ENCODE results near the gene KLHL17.
"Not testable (repeated sequence)": the region's sequence is repeated elsewhere in the genome, so short reads cannot be mapped to it uniquely, and the experiment has no call there.

KLHL17 gene

DNA sequence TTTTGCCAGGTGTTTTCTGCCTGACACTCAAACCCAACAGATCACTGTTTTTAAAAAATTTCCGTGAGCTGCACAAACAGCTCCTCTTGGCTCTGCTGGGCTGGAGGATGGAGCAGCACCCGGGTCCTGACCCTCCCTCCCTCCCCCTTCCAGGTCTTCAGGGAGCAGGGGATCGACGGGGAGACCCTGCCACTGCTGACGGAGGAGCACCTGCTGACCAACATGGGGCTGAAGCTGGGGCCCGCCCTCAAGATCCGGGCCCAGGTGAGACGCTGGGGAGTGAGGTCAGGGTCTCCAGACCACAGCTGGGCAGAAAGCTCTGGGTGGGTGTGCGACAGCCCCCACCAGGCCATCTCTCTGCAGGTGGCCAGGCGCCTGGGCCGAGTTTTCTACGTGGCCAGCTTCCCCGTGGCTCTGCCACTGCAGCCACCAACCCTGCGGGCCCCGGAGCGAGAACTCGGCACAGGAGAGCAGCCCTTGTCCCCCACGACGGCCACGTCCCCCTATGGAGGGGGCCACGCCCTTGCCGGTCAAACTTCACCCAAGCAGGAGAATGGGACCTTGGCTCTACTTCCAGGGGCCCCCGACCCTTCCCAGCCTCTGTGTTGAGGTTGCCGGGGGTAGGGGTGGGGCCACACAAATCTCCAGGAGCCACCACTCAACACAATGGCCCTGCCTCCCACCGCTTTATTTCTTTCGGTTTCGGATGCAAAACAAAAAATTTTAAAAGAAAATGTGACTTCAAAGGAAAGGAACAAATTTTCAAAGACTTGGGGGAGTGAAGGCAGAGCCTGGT, 16.6 kb upstream of the KLHL17 start:
- H3K4me3 ChIP-seq (ENCODE audit: low read depth in 1 of 5, low read length in 5 of 5), result no peak overlapping the region
- peaks cover 29 to 34% (median 33%) of the 10 kb centered on the region in 5 donors for H3K27me3 ChIP-seq (ENCODE audit: control insufficient read depth in 5 of 5, insufficient read depth in 4 of 5, low read length in 5 of 5)
- H3K9me3 ChIP-seq (ENCODE audit: control insufficient read depth in 5 of 5, low read length in 5 of 5), result no peaks in the 10 kb centered on the region
- no peak overlapping the region for H3K27ac ChIP-seq (ENCODE audit: low read depth, low read length)
- H3K4me1 ChIP-seq (ENCODE audit: control insufficient read depth in 5 of 5, insufficient read depth in 5 of 5, low read length in 5 of 5), result peaks cover 0 to 28% (median 22%) of the 10 kb centered on the region in 5 donors
- H3K9ac ChIP-seq (ENCODE audit: low read length in 5 of 5), result no peak overlapping the region
- H3K36me3 ChIP-seq (ENCODE audit: control insufficient read depth in 5 of 5, insufficient read depth in 5 of 5, low read length in 5 of 5), result peaks cover 0 to 42% (median 39%) of the 10 kb centered on the region in 5 donors

- Histone ChIP-seq H3K27ac (ENCODE audit: low read depth, low read length) (no peak overlapping the region), H3K4me1 (ENCODE audit: control insufficient read depth in 5 of 5, insufficient read depth in 5 of 5, low read length in 5 of 5) (peaks cover 0 to 26% (median 21%) of the 10 kb centered on the region in 5 donors), H3K36me3 (ENCODE audit: control insufficient read depth in 5 of 5, insufficient read depth in 5 of 5, low read length in 5 of 5) (peaks cover 0 to 50% (median 48%) of the 10 kb centered on the region in 5 donors), H3K9ac (ENCODE audit: low read length in 5 of 5) (no peak overlapping the region), H3K9me3 (ENCODE audit: control insufficient read depth in 5 of 5, low read length in 5 of 5) (no peaks in the 10 kb centered on the region), H3K4me3 (ENCODE audit: low read depth in 1 of 5, low read length in 5 of 5) (no peak overlapping the region), H3K27me3 (ENCODE audit: control insufficient read depth in 5 of 5, insufficient read depth in 4 of 5, low read length in 5 of 5) (peaks cover 20 to 25% (median 24%) of the 10 kb centered on the region in 5 donors)
Measured at GRCh38 chr1:944341-945325, 15.8 kb upstream of the KLHL17 start.

GRCh38 chr1:945688-946556, 14.5 kb upstream of the KLHL17 start:
- Histone ChIP-seq H3K27ac (ENCODE audit: low read depth, low read length) (no peak overlapping the region), H3K9me3 (ENCODE audit: control insufficient read depth in 5 of 5, low read length in 5 of 5) (no peaks in the 10 kb centered on the region), H3K36me3 (ENCODE audit: control insufficient read depth in 5 of 5, insufficient read depth in 5 of 5, low read length in 5 of 5) (peaks cover 0 to 63% (median 61%) of the 10 kb centered on the region in 5 donors), H3K27me3 (ENCODE audit: control insufficient read depth in 5 of 5, insufficient read depth in 4 of 5, low read length in 5 of 5) (peaks cover 11 to 17% (median 14%) of the 10 kb centered on the region in 5 donors), H3K9ac (ENCODE audit: low read length in 5 of 5) (no peak overlapping the region), H3K4me3 (ENCODE audit: low read depth in 1 of 5, low read length in 5 of 5) (no peak overlapping the region), H3K4me1 (ENCODE audit: control insufficient read depth in 5 of 5, insufficient read depth in 5 of 5, low read length in 5 of 5) (peaks cover 0 to 15% (median 10%) of the 10 kb centered on the region in 5 donors)

DNA sequence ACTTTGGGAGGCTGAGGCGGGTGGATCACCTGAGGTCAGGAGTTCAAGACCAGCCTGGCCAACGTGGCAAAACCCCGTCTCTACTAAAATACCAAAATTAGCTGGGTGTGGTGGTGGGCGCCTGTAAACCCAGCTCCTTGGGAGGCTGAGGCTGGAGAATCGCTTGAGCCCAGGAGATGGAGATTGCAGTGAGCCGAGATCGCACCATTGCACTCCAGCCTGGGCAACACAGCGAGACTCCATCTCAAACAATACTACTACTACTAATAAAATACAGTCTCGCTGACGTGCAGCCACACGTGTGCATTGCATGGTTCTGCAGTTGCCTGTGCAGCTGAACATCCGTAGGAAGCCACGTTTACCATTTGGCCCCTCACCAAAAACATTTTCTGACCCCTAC, 13.6 kb upstream of the KLHL17 start:
- Histone ChIP-seq H3K36me3 (ENCODE audit: control insufficient read depth in 5 of 5, insufficient read depth in 5 of 5, low read length in 5 of 5) (peaks cover 0 to 72% (median 70%) of the 10 kb centered on the region in 5 donors), H3K27me3 (ENCODE audit: control insufficient read depth in 5 of 5, insufficient read depth in 4 of 5, low read length in 5 of 5) (peaks cover 5 to 11% (median 8%) of the 10 kb centered on the region in 5 donors)
- not testable (repeated sequence) for H3K4me1 ChIP-seq (ENCODE audit: control insufficient read depth in 5 of 5, insufficient read depth in 5 of 5, low read length in 5 of 5); H3K27ac ChIP-seq (ENCODE audit: low read depth, low read length); H3K9me3 ChIP-seq (ENCODE audit: control insufficient read depth in 5 of 5, low read length in 5 of 5); H3K9ac ChIP-seq (ENCODE audit: low read length in 5 of 5); H3K4me3 ChIP-seq (ENCODE audit: low read depth in 1 of 5, low read length in 5 of 5)

DNA sequence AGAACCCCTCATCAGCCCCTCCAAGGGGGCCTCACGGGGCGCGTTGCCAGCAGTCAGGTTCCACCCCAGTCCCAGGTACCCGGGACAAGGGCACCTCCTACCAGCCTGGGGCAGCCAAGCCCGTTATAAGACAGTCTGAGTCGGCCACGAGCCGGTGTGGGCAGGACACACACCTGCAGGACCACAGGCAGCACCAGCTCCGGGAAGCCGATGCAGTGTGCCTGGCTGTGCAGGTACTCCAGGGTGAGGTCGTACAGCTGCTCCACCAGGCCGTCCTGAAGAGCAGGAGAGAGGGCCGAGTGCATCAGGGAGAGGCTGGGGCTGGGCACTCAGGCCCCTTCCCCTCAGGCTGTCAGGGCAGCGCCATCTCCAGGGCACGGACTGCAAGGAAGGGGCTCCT, 12.4 kb upstream of the KLHL17 start:
- Histone ChIP-seq H3K27me3 (ENCODE audit: control insufficient read depth in 5 of 5, insufficient read depth in 4 of 5, low read length in 5 of 5) (peaks cover 2 to 6% (median 4%) of the 10 kb centered on the region in 5 donors), H3K27ac (ENCODE audit: low read depth, low read length) (no peak overlapping the region), H3K4me1 (ENCODE audit: control insufficient read depth in 5 of 5, insufficient read depth in 5 of 5, low read length in 5 of 5) (peaks cover 0 to 2% (median 0%) of the 10 kb centered on the region in 5 donors), H3K36me3 (ENCODE audit: control insufficient read depth in 5 of 5, insufficient read depth in 5 of 5, low read length in 5 of 5) (peaks cover 0 to 84% (median 81%) of the 10 kb centered on the region in 5 donors), H3K9ac (ENCODE audit: low read length in 5 of 5) (no peak overlapping the region), H3K4me3 (ENCODE audit: low read depth in 1 of 5, low read length in 5 of 5) (no peak overlapping the region), H3K9me3 (ENCODE audit: control insufficient read depth in 5 of 5, low read length in 5 of 5) (no peaks in the 10 kb centered on the region)

DNA sequence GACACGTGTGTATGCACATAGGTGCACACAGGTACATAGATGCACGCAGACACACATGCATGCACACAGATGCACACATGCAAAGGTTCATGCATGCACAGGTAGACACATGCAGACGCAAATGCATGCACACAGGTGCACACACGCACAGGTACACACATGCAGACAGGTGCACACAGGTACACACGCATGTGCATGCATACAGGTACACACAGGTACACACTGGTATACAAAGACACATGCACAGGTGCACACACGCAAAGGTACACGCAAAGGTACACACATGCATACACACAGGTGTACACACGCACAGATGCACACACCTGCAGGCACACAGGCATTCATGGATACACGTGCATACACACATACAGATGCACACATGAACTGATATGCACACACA, 10.1 kb upstream of the KLHL17 start:
- no peaks in the 10 kb centered on the region for H3K9me3 ChIP-seq (ENCODE audit: control insufficient read depth in 5 of 5, low read length in 5 of 5)
- no peaks in the 10 kb centered on the region for H3K4me1 ChIP-seq (ENCODE audit: control insufficient read depth in 5 of 5, insufficient read depth in 5 of 5, low read length in 5 of 5)
- H3K9ac ChIP-seq (ENCODE audit: low read length in 5 of 5), result no peak overlapping the region
- H3K36me3 ChIP-seq (ENCODE audit: control insufficient read depth in 5 of 5, insufficient read depth in 5 of 5, low read length in 5 of 5), result peaks cover 0 to 100% (median 98%) of the 10 kb centered on the region in 5 donors
- H3K4me3 ChIP-seq (ENCODE audit: low read depth in 1 of 5, low read length in 5 of 5), result no peak overlapping the region
- H3K27me3 ChIP-seq (ENCODE audit: control insufficient read depth in 5 of 5, insufficient read depth in 4 of 5, low read length in 5 of 5), result no peaks in the 10 kb centered on the region
- H3K27ac ChIP-seq (ENCODE audit: low read depth, low read length), result no peak overlapping the region

DNA sequence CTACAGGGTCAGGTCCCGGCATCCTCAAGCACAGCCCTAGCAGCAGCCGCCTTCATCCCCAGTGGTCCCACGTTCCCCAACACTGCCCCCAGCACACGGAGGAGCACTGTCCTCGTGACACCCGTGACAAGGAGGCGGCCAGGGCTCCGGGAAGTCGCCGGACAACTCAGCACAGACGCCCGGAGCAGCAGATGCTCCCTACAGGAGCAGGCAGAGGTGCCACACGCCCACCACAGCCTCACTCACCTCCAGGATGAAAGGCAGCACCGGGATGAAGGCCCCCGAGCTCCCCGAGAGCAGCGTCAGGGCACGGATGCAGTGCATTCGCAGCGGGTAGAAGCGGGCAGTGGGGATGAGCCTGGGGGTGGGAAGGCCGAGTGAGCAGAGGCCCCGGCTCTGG, 9.5 kb upstream of the KLHL17 start:
- Histone ChIP-seq H3K27me3 (ENCODE audit: control insufficient read depth in 5 of 5, insufficient read depth in 4 of 5, low read length in 5 of 5) (no peaks in the 10 kb centered on the region), H3K36me3 (ENCODE audit: control insufficient read depth in 5 of 5, insufficient read depth in 5 of 5, low read length in 5 of 5) (peaks cover 0 to 100% (median 98%) of the 10 kb centered on the region in 5 donors), H3K27ac (ENCODE audit: low read depth, low read length) (no peak overlapping the region), H3K4me1 (ENCODE audit: control insufficient read depth in 5 of 5, insufficient read depth in 5 of 5, low read length in 5 of 5) (no peaks in the 10 kb centered on the region), H3K9me3 (ENCODE audit: control insufficient read depth in 5 of 5, low read length in 5 of 5) (no peaks in the 10 kb centered on the region), H3K9ac (ENCODE audit: low read length in 5 of 5) (no peak overlapping the region), H3K4me3 (ENCODE audit: low read depth in 1 of 5, low read length in 5 of 5) (no peak overlapping the region)

GRCh38 chr1:951364-951763, 9.0 kb upstream of the KLHL17 start:
- H3K4me1 ChIP-seq (ENCODE audit: control insufficient read depth in 5 of 5, insufficient read depth in 5 of 5, low read length in 5 of 5), result no peaks in the 10 kb centered on the region
- no peak overlapping the region for H3K4me3 ChIP-seq (ENCODE audit: low read depth in 1 of 5, low read length in 5 of 5)
- no peak overlapping the region for H3K27ac ChIP-seq (ENCODE audit: low read depth, low read length)
- H3K27me3 ChIP-seq (ENCODE audit: control insufficient read depth in 5 of 5, insufficient read depth in 4 of 5, low read length in 5 of 5), result no peaks in the 10 kb centered on the region
- no peaks in the 10 kb centered on the region for H3K9me3 ChIP-seq (ENCODE audit: control insufficient read depth in 5 of 5, low read length in 5 of 5)
- H3K36me3 ChIP-seq (ENCODE audit: control insufficient read depth in 5 of 5, insufficient read depth in 5 of 5, low read length in 5 of 5), result peaks cover 0 to 100% (median 98%) of the 10 kb centered on the region in 5 donors
- no peak overlapping the region for H3K9ac ChIP-seq (ENCODE audit: low read length in 5 of 5)

- Histone ChIP-seq H3K27ac (ENCODE audit: low read depth, low read length) (no peak overlapping the region), H3K4me3 (ENCODE audit: low read depth in 1 of 5, low read length in 5 of 5) (no peak overlapping the region), H3K9ac (ENCODE audit: low read length in 5 of 5) (no peak overlapping the region), H3K9me3 (ENCODE audit: control insufficient read depth in 5 of 5, low read length in 5 of 5) (no peaks in the 10 kb centered on the region), H3K36me3 (ENCODE audit: control insufficient read depth in 5 of 5, insufficient read depth in 5 of 5, low read length in 5 of 5) (peaks cover 0 to 99% (median 96%) of the 10 kb centered on the region in 5 donors), H3K4me1 (ENCODE audit: control insufficient read depth in 5 of 5, insufficient read depth in 5 of 5, low read length in 5 of 5) (peaks cover 0 to 3% (median under 1%) of the 10 kb centered on the region in 5 donors), H3K27me3 (ENCODE audit: control insufficient read depth in 5 of 5, insufficient read depth in 4 of 5, low read length in 5 of 5) (no peaks in the 10 kb centered on the region)
Measured at GRCh38 chr1:952201-952600, 8.2 kb upstream of the KLHL17 start.
